ENCODE data around the gene WDPCP.
"Not testable (repeated sequence)": the region's sequence is repeated elsewhere in the genome, so short reads cannot be mapped to it uniquely, and the experiment has no call there.

WDPCP gene
- total RNA-seq: 9.5 to 31.2 (median 14.2) reads per million in 9 experiments

GRCh38 chr2:63588385-63589147 is at the start of gene WDPCP, which contains the start of gene MDH1:
WDPCP (minus strand) TSS chr2:63588477; CDS start chr2:63588271, 206 bp downstream.
MDH1 (plus strand) TSS chr2:63588963; CDS start chr2:63589044, 81 bp downstream.
- peak within 1 kb of the TSS; percentile 91 to 95 for H3K27ac Mint-ChIP-seq
- ATAC-seq (replicated peaks): peak; percentile 81

GRCh38 chr2:63632382-63632781 is 44.1 kb upstream of the WDPCP start:
- H3K9me3 Mint-ChIP-seq: peaks cover 4 to 29% of the 10 kb centered on the region in 2 donors
- H3K27ac Mint-ChIP-seq: no peak overlapping the region
- no peak for ATAC-seq (replicated peaks)
- no peaks in the 10 kb centered on the region for H3K4me1 Mint-ChIP-seq (ENCODE audit: low read depth in 2 of 2)
- no peak for DNase-seq
- peaks cover 6 to 16% of the 10 kb centered on the region in 2 donors for H3K27me3 Mint-ChIP-seq
- H3K36me3 Mint-ChIP-seq (ENCODE audit: insufficient read depth): no peaks in the 10 kb centered on the region
- no peak overlapping the region for H3K4me3 Mint-ChIP-seq

More at GRCh38 chr2:63588385-63589147, at the start of gene WDPCP, which contains the start of gene MDH1:
- H3K4me1 Mint-ChIP-seq (ENCODE audit: low read depth in 2 of 2): peaks cover 19 to 36% of the 10 kb centered on the region in 2 donors
- H3K4me3 Mint-ChIP-seq: peak within 1 kb of the TSS; percentile 93 to 96
- peaks cover 33% of the 10 kb centered on the region for H3K36me3 Mint-ChIP-seq (ENCODE audit: insufficient read depth)
- H3K27me3 Mint-ChIP-seq: no peaks in the 10 kb centered on the region
- H3K9me3 Mint-ChIP-seq: no peaks in the 10 kb centered on the region
- DNase-seq: peak; percentile 87 to 92 (median 90)

- no peak for ATAC-seq (replicated peaks)
Observed at GRCh38 chr2:63631501-63631900, 43.2 kb upstream of the WDPCP start.

GRCh38 chr2:63628403-63628942 is 40.2 kb upstream of the WDPCP start:
- Mint-ChIP-seq H3K36me3 (ENCODE audit: insufficient read depth) (no peaks in the 10 kb centered on the region), H3K4me3 (no peak overlapping the region), H3K4me1 (ENCODE audit: low read depth in 2 of 2) (no peaks in the 10 kb centered on the region), H3K27me3 (peaks cover 29 to 45% of the 10 kb centered on the region in 2 donors), H3K27ac (no peak overlapping the region), H3K9me3 (peaks cover 4 to 18% of the 10 kb centered on the region in 2 donors)
- ATAC-seq (replicated peaks) (no peak), DNase-seq (no peak)

More at GRCh38 chr2:63631501-63631900, 43.2 kb upstream of the WDPCP start:
- Mint-ChIP-seq H3K27me3 (peaks cover 6 to 17% of the 10 kb centered on the region in 2 donors), H3K4me1 (ENCODE audit: low read depth in 2 of 2) (no peaks in the 10 kb centered on the region), H3K36me3 (ENCODE audit: insufficient read depth) (no peaks in the 10 kb centered on the region), H3K9me3 (peaks cover 4 to 29% of the 10 kb centered on the region in 2 donors), H3K4me3 (no peak overlapping the region), H3K27ac (no peak overlapping the region)
- no peak for DNase-seq

- Mint-ChIP-seq H3K4me3 (no peak overlapping the region), H3K36me3 (ENCODE audit: insufficient read depth) (no peaks in the 10 kb centered on the region), H3K9me3 (peaks cover 4 to 18% of the 10 kb centered on the region in 2 donors), H3K4me1 (ENCODE audit: low read depth in 2 of 2) (no peaks in the 10 kb centered on the region), H3K27ac (no peak overlapping the region), H3K27me3 (peaks cover 35 to 51% of the 10 kb centered on the region in 2 donors)
- DNase-seq: no peak
- no peak for ATAC-seq (replicated peaks)
Observed at GRCh38 chr2:63627866-63628265, 39.6 kb upstream of the WDPCP start.

GRCh38 chr2:63623763-63624162 is 35.5 kb upstream of the WDPCP start:
- H3K4me3 Mint-ChIP-seq; H3K36me3 Mint-ChIP-seq (ENCODE audit: insufficient read depth); ATAC-seq (replicated peaks); H3K4me1 Mint-ChIP-seq (ENCODE audit: low read depth in 2 of 2); H3K27ac Mint-ChIP-seq; H3K9me3 Mint-ChIP-seq; DNase-seq: not testable (repeated sequence)
- H3K27me3 Mint-ChIP-seq: peaks cover 59 to 62% of the 10 kb centered on the region in 2 donors

GRCh38 chr2:63622751-63623150 is 34.5 kb upstream of the WDPCP start:
- H3K4me3 Mint-ChIP-seq: no peak overlapping the region
- H3K36me3 Mint-ChIP-seq (ENCODE audit: insufficient read depth): no peaks in the 10 kb centered on the region
- no peaks in the 10 kb centered on the region for H3K4me1 Mint-ChIP-seq (ENCODE audit: low read depth in 2 of 2)
- ATAC-seq (replicated peaks): no peak
- peaks cover 59 to 70% of the 10 kb centered on the region in 2 donors for H3K27me3 Mint-ChIP-seq
- no peaks in the 10 kb centered on the region for H3K9me3 Mint-ChIP-seq
- no peak for DNase-seq
- no peak overlapping the region for H3K27ac Mint-ChIP-seq

- Mint-ChIP-seq H3K36me3 (ENCODE audit: insufficient read depth) (no peaks in the 10 kb centered on the region), H3K9me3 (no peaks in the 10 kb centered on the region), H3K27ac (no peak overlapping the region), H3K4me1 (ENCODE audit: low read depth in 2 of 2) (no peaks in the 10 kb centered on the region), H3K27me3 (peaks cover 54 to 74% of the 10 kb centered on the region in 2 donors), H3K4me3 (no peak overlapping the region)
- ATAC-seq (replicated peaks): no peak
- no peak for DNase-seq
Observed at GRCh38 chr2:63619328-63619727, 31.1 kb upstream of the WDPCP start.

GRCh38 chr2:63617366-63617765 is 29.1 kb upstream of the WDPCP start:
- Mint-ChIP-seq H3K27ac (no peak overlapping the region), H3K27me3 (peaks cover 49 to 73% of the 10 kb centered on the region in 2 donors), H3K36me3 (ENCODE audit: insufficient read depth) (no peaks in the 10 kb centered on the region), H3K9me3 (no peaks in the 10 kb centered on the region), H3K4me1 (ENCODE audit: low read depth in 2 of 2) (no peaks in the 10 kb centered on the region), H3K4me3 (no peak overlapping the region)
- DNase-seq (no peak), ATAC-seq (replicated peaks) (no peak)

GRCh38 chr2:63614983-63615945 is 27.0 kb upstream of the WDPCP start:
- ATAC-seq (replicated peaks) (no peak), DNase-seq (no peak)
- no peaks in the 10 kb centered on the region for H3K36me3 Mint-ChIP-seq (ENCODE audit: insufficient read depth)
- no peaks in the 10 kb centered on the region for H3K9me3 Mint-ChIP-seq
- H3K27ac Mint-ChIP-seq: no peak overlapping the region
- H3K4me1 Mint-ChIP-seq (ENCODE audit: low read depth in 2 of 2): no peaks in the 10 kb centered on the region
- H3K4me3 Mint-ChIP-seq: no peak overlapping the region
- peaks cover 37 to 55% of the 10 kb centered on the region in 2 donors for H3K27me3 Mint-ChIP-seq

- ATAC-seq (replicated peaks): no peak
- Mint-ChIP-seq H3K27ac (no peak overlapping the region), H3K27me3 (peaks cover 32 to 50% of the 10 kb centered on the region in 2 donors), H3K4me3 (no peak overlapping the region), H3K9me3 (no peaks in the 10 kb centered on the region), H3K4me1 (ENCODE audit: low read depth in 2 of 2) (no peaks in the 10 kb centered on the region), H3K36me3 (ENCODE audit: insufficient read depth) (no peaks in the 10 kb centered on the region)
- DNase-seq: no peak
Observed at GRCh38 chr2:63614448-63614968, 26.2 kb upstream of the WDPCP start.

- Mint-ChIP-seq H3K4me1 (ENCODE audit: low read depth in 2 of 2) (no peaks in the 10 kb centered on the region), H3K36me3 (ENCODE audit: insufficient read depth) (no peaks in the 10 kb centered on the region), H3K4me3 (no peak overlapping the region), H3K9me3 (no peaks in the 10 kb centered on the region), H3K27me3 (peaks cover 26 to 40% of the 10 kb centered on the region in 2 donors), H3K27ac (no peak overlapping the region)
- ATAC-seq (replicated peaks) (no peak), DNase-seq (no peak)
Observed at GRCh38 chr2:63613391-63613901, 25.2 kb upstream of the WDPCP start.

GRCh38 chr2:63610525-63610924 is 22.2 kb upstream of the WDPCP start:
- ATAC-seq (replicated peaks) (no peak), DNase-seq (no peak)
- H3K4me1 Mint-ChIP-seq (ENCODE audit: low read depth in 2 of 2): no peaks in the 10 kb centered on the region
- H3K4me3 Mint-ChIP-seq: no peak overlapping the region
- H3K9me3 Mint-ChIP-seq: no peaks in the 10 kb centered on the region
- H3K27me3 Mint-ChIP-seq: peaks cover 19 to 28% of the 10 kb centered on the region in 2 donors
- no peak overlapping the region for H3K27ac Mint-ChIP-seq
- H3K36me3 Mint-ChIP-seq (ENCODE audit: insufficient read depth): peaks cover 22% of the 10 kb centered on the region
